Small intestine (tissue), 7 donors: ENCODE results near the gene FIG4. TPM values are rescaled to one million over a fixed set of nuclear protein-coding genes. Genes with fewer than 3 reads are reported as not detected.
A peak's percentile ranks its signal among the peaks of the same experiment; 100 is the strongest.

Source experiments
- DNase-seq, 2 donors: peaks; one replicate each; pipeline versions ENCODE4 v3.0.0 to v3.0.0-alpha.2; 2013
- FAIRE-seq: peaks from 2 replicates; lab custom pipeline; 2012; peaks lifted over from hg19 to GRCh38; lab: Jason Lieb, UNC
- H3K27ac ChIP-seq, 3 donors: one replicate each; pipeline ENCODE4 v1.5.1; 2013; ENCODE audit warnings: low read length in 2 of 3, mild to moderate bottlenecking in 2 of 3, control low read depth in 1 of 3, inconsistent platforms in 1 of 3, low read depth in 1 of 3, moderate library complexity in 1 of 3
- H3K27me3 ChIP-seq, 3 donors: one replicate each; pipeline ENCODE4 v1.6.1; 2013; ENCODE audit warnings: low read length in 3 of 3, inconsistent platforms in 1 of 3; ENCODE audit not compliant: control insufficient read depth in 3 of 3, insufficient read depth in 3 of 3
- H3K36me3 ChIP-seq, 3 donors: one replicate each; pipeline ENCODE4 v1.6.1; 2013; ENCODE audit warnings: low read length in 3 of 3, inconsistent platforms in 1 of 3, low read depth in 1 of 3, mild to moderate bottlenecking in 1 of 3, moderate library complexity in 1 of 3; ENCODE audit not compliant: control insufficient read depth in 3 of 3, insufficient read depth in 2 of 3
- H3K4me1 ChIP-seq, 3 donors: one replicate each; pipeline ENCODE4 v1.6.1; 2013; ENCODE audit warnings: low read length in 2 of 3, inconsistent platforms in 1 of 3, low read depth in 1 of 3, mild to moderate bottlenecking in 1 of 3, moderate library complexity in 1 of 3; ENCODE audit not compliant: control insufficient read depth in 3 of 3, insufficient read depth in 2 of 3
- H3K4me3 ChIP-seq, 3 donors: one replicate each; pipeline ENCODE4 v1.5.1; 2013; ENCODE audit warnings: low read length in 3 of 3, control low read depth in 1 of 3, inconsistent platforms in 1 of 3, low read depth in 1 of 3, mild to moderate bottlenecking in 1 of 3, moderate library complexity in 1 of 3
- H3K9me3 ChIP-seq, 2 donors: one replicate each; pipeline ENCODE4 v1.6.1; 2013; ENCODE audit warnings: low read depth in 1 of 2, low read length in 1 of 2; ENCODE audit not compliant: control insufficient read depth in 2 of 2, insufficient read depth in 1 of 2
- WGBS, 3 donors: extraction: QIAGEN DNeasy Blood & Tissue Kit; methylation state at CpG; one replicate each; pipeline ENCODE4 v1.1.7; 2013; 5-methylcytosine and 5-hydroxymethylcytosine counted together
- polyA plus RNA-seq, 4 donors: library from polyadenylated mRNA; stranded (reverse) in 3 of 4; unstranded in 1 of 4; fragments of 200-250 nt in 3 of 4; fragments of 120-200 nt in 1 of 4; gene quantifications; one replicate each; pipeline versions ENCODE4 v1.2.1 to v1.2.3, GENCODE V29; 2013
- donor health status: healthy with polysubstance abuse.
- donor health status: control.
- donor health status: control.
- donor health status: Bipolar disorder and iron deficiency.
- donor health status: healthy.

The FIG4 gene
- polyA plus RNA-seq, 4 donors, result 3.8 to 14.5 (median 6.3) TPM

DNA sequence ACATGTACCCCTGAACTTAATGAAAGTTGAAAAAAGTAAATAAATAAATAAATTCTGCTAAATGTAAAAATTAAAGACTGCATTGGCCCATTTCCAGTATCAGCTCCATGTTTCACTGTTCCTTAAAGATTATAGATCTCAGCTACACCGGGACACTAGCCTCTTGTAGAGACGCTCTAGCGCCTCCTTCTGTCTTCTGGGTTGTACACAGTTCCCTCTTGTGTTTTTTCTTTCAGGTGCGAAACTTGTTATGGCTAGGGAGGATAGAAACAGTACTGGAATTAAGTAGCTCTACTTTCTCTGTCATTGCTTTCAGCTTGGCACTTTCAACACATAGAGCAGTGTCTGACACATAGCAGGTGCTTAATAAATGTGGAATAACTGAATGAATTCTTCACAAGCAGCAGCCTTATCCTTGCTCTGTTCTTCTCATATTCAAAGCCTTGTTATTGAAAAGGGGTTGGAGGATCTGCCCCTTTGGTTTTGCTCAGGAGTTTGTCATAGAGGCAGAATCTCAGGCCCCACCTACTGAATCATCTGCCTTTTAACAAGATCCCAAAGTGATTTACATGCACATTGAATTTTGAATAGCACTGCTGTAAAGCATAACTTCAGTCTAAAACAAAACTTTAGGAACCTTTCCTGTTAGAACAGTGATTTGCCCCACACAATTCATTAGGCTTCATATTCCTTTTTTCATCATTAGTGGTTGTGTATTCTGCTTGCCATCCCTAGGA is 92.3 kb downstream of the FIG4 start:
- H3K4me1 ChIP-seq, result no peaks in the 10 kb centered on the region
- no peaks in the 10 kb centered on the region for H3K27me3 ChIP-seq
- no peaks in the 10 kb centered on the region for H3K9me3 ChIP-seq

DNA sequence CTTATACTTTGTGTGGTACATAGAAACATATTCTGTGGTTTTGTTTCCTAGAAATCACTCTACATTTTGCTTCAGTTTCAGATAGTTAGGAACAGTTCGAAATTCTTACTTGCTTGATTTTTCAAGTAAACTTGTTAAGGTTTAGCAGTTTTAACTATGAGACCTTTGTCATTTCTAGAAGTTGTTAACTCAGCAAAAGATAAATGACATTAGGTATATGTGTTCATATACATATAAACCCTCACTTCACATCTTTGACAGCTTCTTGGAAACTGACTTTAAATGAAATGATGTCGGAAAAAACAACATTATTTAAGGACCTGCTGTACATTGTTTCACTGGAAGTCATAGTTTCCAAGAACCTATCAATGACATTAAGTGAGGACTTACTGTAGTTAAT is 96.2 kb downstream of the FIG4 start:
- Histone ChIP-seq H3K4me3 (no peak overlapping the region), H3K36me3 (peaks cover 2 to 7% (median 4%) of the 10 kb centered on the region in 3 donors), H3K27me3 (no peaks in the 10 kb centered on the region), H3K4me1 (no peaks in the 10 kb centered on the region), H3K9me3 (no peaks in the 10 kb centered on the region), H3K27ac (no peak overlapping the region)
- DNase-seq, result no peak
- FAIRE-seq, result no peak
- 88 to 90% (median 89%) methylated on average over 2 of the region's 2 CpGs for WGBS, 3 donors

More for the DNA sequence above, 92.3 kb downstream of the FIG4 start:
- Histone ChIP-seq H3K36me3 (peaks cover 0 to 6% (median 0%) of the 10 kb centered on the region in 3 donors), H3K27ac (no peak overlapping the region), H3K4me3 (no peak overlapping the region)
- 84 to 93% (median 92%) methylated on average over 4 of the region's 4 CpGs for WGBS, 3 donors
- DNase-seq (no peak), FAIRE-seq (no peak)

DNA sequence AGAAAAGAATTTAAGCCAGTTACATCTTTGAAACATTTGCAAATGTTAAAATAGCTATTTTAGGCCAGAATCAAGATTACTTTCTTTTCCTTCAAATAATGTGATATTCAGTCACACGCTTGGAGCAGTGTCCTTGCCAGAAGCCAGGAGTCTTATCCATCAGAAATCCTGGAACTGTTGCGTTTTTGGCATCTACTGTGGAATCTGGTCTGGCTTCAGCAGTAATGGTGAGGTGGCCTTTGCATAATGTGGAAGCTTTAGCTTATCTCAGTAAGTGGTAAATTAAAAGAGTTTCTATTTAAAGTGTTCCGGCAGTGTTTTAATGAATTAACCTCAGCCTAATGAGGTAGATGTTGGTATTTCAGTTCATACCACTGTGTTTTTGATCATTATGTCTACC is 97.6 kb downstream of the FIG4 start:
- peaks cover 2 to 7% (median 4%) of the 10 kb centered on the region in 3 donors for H3K36me3 ChIP-seq
- no peaks in the 10 kb centered on the region for H3K27me3 ChIP-seq
- H3K9me3 ChIP-seq, result no peaks in the 10 kb centered on the region
- H3K4me3 ChIP-seq, result no peak overlapping the region
- no peak for FAIRE-seq
- no peak overlapping the region for H3K27ac ChIP-seq
- DNase-seq, result no peak
- 91 to 99% (median 96%) methylated on average over 3 of the region's 3 CpGs for WGBS, 3 donors
- H3K4me1 ChIP-seq, result no peaks in the 10 kb centered on the region

DNA sequence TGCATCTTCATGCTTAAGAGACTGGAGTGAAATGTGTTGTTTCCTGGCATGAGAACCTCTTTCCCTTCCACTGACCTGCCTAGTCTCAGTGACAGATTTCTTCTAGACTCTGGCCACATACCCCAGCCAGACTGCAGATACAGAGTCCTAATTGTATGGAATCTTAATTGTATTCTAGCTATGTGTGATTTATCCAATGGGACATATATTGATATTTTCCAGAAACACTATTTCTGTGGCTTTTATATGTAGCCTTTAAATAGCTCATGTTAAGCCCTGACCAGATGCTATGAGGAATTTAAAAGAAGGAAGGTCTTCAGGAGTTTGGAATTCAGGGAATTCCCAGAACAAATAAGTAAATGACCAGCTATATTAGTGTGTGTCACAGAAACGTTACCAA is 99.0 kb downstream of the FIG4 start:
- 61 to 70% (median 67%) methylated on average over 1 of the region's 1 CpG for WGBS, 3 donors
- no peaks in the 10 kb centered on the region for H3K27me3 ChIP-seq
- H3K36me3 ChIP-seq, result peaks cover 2 to 9% (median 7%) of the 10 kb centered on the region in 3 donors
- H3K4me1 ChIP-seq, result peaks cover 0 to 7% (median 0%) of the 10 kb centered on the region in 3 donors
- H3K9me3 ChIP-seq, result no peaks in the 10 kb centered on the region
- no peak for DNase-seq
- no peak for FAIRE-seq
- no peak overlapping the region for H3K27ac ChIP-seq
- H3K4me3 ChIP-seq, result no peak overlapping the region

DNA sequence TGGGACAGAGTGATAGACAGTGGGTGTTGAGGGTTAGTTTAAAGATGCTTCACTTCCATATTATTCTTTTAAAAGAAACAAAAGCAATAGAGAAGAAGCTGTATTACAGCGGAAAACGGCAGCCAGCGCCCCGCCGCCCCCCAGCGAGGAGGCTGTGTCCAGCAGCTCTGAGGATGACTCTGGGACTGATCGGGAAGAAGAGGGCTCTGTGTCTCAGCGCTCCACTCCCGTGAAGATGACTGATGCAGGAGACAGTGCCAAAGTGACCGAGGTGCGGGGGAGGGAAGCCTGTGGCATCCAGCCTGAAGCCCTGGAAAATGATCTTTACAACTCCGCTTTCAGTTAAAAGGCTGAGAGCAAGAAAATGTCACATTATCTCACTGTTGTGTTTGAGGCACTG is 100.2 kb downstream of the FIG4 start:
- H3K9me3 ChIP-seq, result no peaks in the 10 kb centered on the region

DNA sequence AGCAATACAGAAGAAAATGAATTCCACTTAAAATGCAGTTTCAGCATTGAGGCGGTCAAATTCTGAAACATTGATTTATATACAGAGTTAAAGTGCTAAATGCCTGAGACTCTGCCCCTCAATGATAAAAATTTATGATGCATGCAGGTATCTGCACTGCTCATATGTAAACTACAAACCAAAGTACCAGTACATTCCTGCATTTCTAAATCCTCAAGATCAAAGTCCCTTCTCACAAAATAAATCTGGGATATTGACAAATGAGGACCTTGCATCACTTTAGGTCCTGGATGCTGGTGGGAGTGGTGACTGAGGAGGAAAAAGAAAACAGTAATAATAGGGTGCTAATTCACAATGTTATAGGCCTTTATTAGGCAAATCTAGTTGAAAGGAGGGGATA is 101.9 kb downstream of the FIG4 start:
- no peaks in the 10 kb centered on the region for H3K9me3 ChIP-seq
- 85 to 90% (median 88%) methylated on average over 1 of the region's 1 CpG for WGBS, 3 donors
- DNase-seq, result no peak
- no peaks in the 10 kb centered on the region for H3K27me3 ChIP-seq
- peaks cover 0 to 7% (median 0%) of the 10 kb centered on the region in 3 donors for H3K4me1 ChIP-seq
- FAIRE-seq, result no peak
- peak overlapping the region in 1 of 3 donors; percentile 27 for H3K27ac ChIP-seq
- H3K36me3 ChIP-seq, result peaks cover 2 to 12% (median 2%) of the 10 kb centered on the region in 3 donors
- H3K4me3 ChIP-seq, result no peak overlapping the region

More for the DNA sequence above, 100.2 kb downstream of the FIG4 start:
- Histone ChIP-seq H3K4me3 (no peak overlapping the region), H3K4me1 (peaks cover 0 to 7% (median 0%) of the 10 kb centered on the region in 3 donors), H3K36me3 (peaks cover 2 to 9% (median 4%) of the 10 kb centered on the region in 3 donors), H3K27me3 (no peaks in the 10 kb centered on the region), H3K27ac (no peak overlapping the region)
- 88 to 98% (median 97%) methylated on average over 12 of the region's 12 CpGs for WGBS, 3 donors
- DNase-seq (no peak), FAIRE-seq (no peak)

DNA sequence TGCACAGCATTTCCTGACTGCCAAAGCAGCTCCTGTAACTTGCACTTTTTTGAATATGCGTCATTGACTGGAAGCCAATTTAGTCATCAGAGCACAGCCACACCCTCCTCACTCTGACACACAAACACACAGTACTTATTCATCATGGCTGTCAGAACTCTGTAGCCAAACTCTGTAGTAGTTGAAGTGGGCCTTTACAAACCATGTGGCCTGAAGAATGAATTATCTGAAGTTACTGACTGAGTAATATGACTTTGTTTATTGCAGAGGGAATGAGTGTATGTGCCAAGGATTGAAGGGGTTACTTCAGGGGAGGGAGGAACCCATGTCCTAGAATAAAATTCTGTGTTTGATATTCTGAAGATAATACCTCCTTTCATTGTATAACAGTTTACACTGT is 102.7 kb downstream of the FIG4 start:
- Histone ChIP-seq H3K36me3 (peaks cover 2 to 12% (median 2%) of the 10 kb centered on the region in 3 donors), H3K9me3 (no peaks in the 10 kb centered on the region), H3K4me1 (peaks cover 0 to 7% (median 0%) of the 10 kb centered on the region in 3 donors), H3K4me3 (no peak overlapping the region), H3K27me3 (no peaks in the 10 kb centered on the region), H3K27ac (peak overlapping the region in 1 of 3 donors; percentile 78)
- DNase-seq (peak; percentile 40 to 79), FAIRE-seq (peak; percentile 67)
- WGBS, 3 donors, result 6 to 31% (median 17%) methylated on average over 1 of the region's 1 CpG

DNA sequence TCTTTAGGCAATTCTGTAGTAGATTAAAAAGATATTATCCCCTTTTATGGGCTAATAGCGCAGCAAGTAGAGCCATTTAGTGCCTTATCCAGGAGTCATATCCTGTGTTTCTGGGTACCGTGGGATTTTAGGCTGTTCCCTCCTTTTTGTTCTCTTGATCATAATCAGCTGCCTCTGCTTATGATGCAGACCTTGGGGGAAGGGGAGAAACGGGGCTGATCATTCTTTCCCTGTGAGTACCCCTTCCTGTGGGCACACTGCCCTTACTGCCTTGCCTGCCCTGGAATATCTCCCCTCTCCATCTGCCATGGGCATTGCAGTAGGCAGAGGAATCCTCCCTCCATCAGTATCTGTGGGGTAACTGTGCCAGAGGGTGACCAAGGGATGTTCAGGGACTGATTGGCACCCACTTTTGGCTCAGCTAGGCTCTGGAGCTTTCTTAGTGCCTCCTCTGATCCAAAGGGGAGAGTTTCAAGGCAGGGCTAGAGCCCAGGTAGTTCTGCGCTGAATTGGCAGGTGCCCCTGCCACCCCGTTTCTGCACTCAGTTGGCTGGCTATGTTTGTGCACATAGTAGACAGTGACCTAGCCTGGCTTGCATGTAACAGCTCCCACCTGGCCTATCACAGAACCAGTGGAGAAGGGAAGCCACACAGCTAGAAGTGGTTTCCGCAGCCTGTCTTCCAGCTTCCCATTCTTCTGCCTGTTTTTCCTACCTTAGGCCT is 103.3 kb downstream of the FIG4 start:
- Histone ChIP-seq H3K4me3 (no peak overlapping the region), H3K36me3 (peaks cover 2 to 12% (median 2%) of the 10 kb centered on the region in 3 donors), H3K4me1 (peaks cover 0 to 7% (median 0%) of the 10 kb centered on the region in 3 donors), H3K9me3 (no peaks in the 10 kb centered on the region), H3K27ac (peak overlapping the region in 1 of 3 donors; percentile 78), H3K27me3 (no peaks in the 10 kb centered on the region)
- DNase-seq, result no peak
- no peak for FAIRE-seq
- 52 to 67% (median 61%) methylated on average over 6 of the region's 6 CpGs for WGBS, 3 donors
